HL-60/S4 treated with retinoic acid at 250 ng/mL for 4 days and 3 days (cell line): Measurements from ENCODE around the gene EIF4EBP3.

Experiments
- in situ Hi-C: fragments of 300-500 bp; cut with MboI; formaldehyde crosslinking; loops from 2 replicates; pipeline ENCODE4 v1.7.0; 2022; ENCODE audit warnings: low sequenced_read_pairs

The EIF4EBP3 gene

DNA sequence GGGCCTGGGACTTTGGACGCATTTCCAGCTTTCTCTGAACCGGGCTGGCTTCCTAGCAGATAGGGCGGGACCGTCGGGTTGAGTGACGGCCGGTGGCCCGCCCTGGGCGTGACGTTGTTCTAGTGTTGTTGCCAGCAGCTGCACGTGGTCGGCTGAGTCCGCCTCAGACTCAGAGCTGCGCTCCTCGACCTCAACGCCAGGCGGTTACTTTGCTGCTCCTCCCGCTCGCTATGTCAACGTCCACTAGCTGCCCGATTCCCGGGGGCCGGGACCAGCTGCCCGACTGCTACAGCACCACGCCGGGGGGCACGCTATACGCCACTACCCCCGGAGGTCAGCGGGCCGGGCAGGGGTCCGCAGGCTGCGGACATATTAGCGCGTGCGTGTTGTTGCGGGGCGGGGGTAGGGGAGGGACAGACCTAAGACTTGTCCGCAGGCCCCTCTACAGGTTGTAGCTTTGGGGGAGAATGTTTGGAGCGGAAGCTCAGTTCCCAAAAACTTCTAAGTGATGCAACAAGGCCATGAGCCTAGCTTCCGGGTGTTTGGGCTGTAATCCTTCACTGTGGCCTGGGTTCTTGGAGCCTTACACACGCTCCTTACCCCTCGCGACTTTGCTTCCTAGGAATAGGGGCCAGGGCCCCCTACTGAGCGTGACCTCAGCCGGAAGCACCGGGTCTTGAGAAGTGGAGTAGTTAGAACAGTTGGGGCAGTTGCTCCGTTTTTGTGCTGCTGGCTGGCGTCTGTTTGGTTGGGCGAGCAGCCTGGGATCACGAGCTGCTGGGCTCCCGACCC, at the start of gene EIF4EBP3:
TSS of gene EIF4EBP3 (plus strand) at position 155 of the 792 bp plus-strand sequence. CDS start at position 231, 76 bp downstream.
- in situ Hi-C loops, result no loop called here

DNA sequence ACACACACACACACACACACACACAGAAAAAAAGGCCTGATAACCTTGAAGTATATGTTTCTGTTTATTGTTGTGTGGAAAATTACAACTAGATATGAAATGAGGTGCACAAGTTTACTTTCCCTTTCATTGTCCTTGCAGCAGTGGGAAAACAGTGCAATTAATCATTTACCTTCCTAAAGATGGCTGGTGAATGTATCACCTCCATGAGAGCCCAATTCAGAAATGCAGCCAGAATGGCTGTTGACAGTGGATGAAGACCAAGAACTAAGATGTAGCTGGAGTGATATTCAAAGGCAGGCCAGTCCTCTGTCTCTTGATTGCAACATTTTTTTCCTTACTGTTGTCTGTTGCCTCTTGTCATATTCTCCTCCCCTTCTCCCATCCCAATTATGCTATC, 49.6 kb upstream of the EIF4EBP3 start:
- in situ Hi-C loops, result no loop called here

DNA sequence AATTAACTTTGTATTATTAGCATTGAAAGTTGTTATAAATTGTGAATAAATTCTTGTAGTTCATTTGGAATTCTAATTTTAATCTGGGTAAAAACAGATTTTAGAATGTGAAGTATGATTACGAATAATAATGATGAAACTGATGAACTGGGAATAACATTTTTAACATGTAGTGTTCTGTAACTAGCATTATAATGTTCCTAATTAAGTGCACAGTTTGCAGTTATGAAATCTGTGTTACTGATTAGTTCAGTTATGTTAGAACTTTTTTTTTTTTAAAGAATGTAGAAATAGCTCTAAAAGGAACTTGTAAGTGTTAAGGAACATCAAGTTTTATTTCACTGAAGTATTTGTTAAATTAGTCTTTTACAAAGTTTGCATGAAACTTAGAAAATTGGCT, 48.9 kb upstream of the EIF4EBP3 start:
- in situ Hi-C loops, result no loop called here

DNA sequence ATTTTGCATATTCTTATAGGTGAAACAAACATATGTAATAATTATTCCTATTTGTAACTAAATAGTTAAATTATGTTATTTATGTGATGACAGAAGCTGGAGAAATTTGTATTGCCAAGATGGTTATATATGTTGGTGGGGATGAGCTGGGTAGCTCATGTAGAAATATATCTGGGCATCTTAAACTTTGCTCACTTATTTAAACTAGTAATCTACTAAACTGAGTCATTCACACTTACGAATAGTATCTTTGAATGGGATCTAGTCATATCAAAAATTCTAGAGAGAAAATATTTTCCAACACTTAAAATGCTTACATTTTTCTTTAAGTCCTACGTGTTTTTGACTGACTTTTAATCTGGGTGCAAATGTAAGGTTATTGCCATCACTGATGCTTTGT, 44.6 kb upstream of the EIF4EBP3 start:
- in situ Hi-C loops, result no loop called here

DNA sequence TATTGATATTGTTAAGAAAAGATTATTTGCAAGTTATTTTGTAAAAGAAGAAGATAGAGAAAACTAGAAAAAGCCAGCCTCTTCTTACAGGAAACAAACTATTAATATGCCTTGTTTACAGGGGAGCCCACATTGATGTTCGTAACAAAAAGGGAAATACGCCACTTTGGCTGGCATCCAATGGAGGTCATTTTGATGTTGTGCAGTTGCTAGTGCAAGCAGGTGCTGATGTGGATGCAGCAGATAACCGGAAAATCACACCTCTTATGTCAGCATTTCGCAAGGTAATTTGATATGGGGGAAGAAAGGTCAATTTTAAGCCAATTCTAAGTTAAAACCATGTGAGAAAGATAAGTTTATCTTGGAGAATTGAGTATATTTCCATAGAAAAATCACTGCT, 37.6 kb upstream of the EIF4EBP3 start:
- in situ Hi-C loops, result no loop called here

DNA sequence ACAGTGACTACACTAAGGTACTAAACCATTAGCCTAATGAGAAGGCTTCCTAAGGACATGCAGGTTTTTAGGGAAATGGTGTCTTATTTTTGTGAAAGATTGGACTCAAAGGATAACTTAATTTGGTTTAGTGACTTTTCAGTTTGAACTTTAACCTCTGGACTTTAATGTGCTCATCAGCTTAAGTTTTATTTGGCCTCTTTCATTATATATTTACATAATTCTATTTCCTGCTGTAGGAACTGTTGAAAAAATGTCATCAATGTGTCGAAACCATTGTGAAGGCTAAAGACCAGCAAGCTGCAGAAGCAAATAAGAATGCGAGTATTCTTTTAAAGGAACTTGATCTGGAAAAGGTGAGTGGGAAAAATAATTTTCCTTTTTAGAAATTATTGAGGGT, 34.3 kb upstream of the EIF4EBP3 start:
- in situ Hi-C loops, result no loop called here

DNA sequence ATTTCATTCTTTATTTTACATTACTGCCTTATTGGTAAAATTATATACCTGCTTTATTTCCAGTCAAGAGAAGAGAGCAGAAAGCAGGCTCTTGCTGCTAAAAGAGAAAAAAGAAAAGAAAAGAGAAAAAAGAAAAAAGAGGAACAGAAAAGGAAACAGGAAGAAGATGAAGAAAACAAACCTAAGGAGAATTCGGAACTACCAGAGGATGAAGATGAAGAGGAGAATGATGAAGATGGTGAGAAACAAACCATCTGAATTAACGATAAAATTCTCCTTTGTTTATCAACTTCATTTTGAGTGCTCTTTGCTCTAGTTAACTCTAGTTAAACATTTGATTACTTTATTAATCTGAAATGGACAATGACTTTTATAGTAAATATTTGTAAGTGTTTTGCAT, 23.5 kb upstream of the EIF4EBP3 start:
- in situ Hi-C loops, result no loop called here

DNA sequence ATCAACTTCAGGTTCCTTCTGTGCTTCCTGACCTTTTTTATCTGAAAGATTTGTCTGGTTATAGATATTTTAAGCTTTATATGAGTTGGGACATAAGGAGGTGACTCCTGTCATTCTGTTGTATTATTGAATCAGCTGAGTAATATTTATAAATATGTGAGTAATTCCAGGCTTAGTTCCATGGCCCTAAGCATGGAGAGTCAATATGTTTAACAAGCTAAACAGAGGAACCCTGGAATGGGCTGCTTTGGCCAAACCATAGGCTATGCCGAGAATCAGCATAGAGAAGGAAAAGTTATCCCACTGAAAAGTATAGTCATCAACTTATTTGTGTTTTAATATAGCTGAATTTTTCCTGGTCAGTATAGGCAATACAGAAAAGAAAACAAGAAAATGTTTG, 7.2 kb upstream of the EIF4EBP3 start:
- in situ Hi-C loops, result no loop called here

DNA sequence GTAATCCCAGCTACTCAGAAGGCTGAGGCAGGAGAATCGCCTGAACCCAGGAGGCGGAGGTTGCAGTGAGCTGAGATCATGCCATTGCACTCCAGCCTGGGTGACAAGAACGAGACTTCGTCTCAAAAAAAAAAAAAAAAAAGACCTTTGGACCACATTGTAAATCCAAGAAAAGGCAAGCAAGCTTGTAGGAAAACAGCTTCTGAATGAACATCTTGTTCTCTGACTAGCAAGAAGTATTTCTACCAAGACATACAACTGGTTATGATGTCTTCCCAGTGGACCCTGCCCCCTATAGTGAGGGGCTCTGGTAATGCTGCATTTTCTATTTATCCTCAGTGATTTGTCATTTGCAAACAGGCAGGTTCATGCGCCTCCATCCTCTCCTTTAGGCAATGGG, 4.5 kb upstream of the EIF4EBP3 start:
- in situ Hi-C loops, result no loop called here

DNA sequence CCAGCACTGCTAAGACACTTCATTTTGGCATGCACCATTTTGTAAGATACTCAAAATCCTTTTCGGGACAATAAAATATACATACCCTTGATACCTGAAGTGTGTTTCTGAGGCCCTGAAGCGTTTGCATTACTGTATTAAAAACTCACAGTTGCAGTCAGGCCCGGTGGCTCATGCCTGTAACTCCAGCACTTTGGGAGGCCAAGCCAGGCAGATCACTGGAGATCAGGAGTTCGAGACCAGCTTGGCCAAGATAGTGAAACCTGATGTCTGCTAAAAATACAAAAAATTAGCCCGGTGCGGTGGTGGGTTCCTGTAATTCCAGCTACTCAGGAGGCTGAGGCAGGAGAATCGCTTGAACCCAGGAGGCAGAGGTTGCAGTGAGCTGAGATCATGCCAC, 2.5 kb upstream of the EIF4EBP3 start:
- in situ Hi-C loops, result no loop called here

DNA sequence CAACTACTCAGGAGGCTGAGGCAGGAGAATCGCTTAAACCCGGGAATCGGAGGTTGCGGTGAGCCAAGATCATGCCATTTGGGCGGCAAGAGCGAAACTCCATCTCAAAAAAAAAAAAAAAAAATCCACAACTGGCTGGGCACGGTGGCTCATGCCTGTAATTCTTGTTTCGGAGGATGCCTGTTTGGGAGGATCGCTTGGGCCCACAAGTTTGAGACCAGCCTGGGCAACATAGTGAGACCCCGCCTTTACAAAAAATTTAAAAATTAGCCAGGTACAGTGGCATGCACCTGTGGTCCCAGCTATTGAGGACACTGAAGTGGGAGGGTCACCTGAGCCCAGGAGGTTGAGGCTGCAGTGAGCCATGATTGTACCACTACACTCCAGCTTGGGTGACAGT, 1.9 kb upstream of the EIF4EBP3 start:
- in situ Hi-C loops, result no loop called here

DNA sequence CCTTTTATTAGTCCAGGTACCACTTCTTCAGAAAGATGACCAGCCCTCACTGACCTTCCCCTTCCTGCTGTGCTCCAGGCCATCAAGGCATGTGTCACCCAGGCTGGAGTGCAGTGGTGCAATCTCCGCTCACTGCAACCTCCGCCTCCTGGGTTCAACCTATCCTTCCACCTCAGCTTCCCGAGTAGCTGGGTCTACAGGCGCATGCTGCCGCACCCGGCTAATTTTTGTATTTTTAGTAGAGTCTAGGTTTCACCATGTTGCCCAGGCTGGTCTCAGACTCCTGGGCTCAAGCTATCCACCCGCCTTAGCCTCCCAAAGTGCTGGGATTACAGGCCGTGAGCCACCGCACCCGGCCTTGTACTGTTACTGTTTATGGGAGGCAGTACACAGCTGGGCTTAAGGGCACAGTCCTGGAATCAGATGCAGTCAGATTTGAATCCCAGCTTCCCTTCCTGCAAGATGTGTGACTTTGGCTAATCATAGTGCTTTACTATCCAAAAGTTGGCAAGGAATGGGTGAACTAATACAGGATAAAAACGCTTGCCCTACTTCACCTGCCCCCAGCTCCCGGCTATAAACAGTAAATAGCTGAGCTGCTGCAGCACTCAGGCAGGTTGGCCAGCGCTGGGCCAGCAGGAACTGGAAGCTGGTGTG, 483 bp upstream of the EIF4EBP3 start:
- in situ Hi-C loops, result no loop called here

DNA sequence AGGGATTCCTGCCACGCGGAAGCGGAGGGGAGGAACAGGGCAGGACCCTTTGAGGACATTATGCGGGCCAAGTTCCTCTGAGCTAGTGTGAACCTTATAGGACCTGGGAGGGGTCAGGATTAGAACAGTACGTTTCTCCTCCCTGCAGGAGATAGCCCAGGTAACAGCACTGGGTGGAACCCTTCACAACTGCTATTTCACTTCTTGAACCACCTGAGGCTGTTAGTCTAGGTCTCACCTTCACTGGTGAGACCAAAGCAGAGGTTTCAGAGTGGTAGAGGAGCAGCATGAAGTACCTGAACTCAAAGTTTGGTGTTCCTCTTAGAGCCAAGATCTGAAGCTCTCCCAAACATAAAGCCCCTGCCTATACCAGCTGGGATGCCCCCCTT, 832 bp downstream of the EIF4EBP3 start:
- in situ Hi-C loops, result no loop called here

DNA sequence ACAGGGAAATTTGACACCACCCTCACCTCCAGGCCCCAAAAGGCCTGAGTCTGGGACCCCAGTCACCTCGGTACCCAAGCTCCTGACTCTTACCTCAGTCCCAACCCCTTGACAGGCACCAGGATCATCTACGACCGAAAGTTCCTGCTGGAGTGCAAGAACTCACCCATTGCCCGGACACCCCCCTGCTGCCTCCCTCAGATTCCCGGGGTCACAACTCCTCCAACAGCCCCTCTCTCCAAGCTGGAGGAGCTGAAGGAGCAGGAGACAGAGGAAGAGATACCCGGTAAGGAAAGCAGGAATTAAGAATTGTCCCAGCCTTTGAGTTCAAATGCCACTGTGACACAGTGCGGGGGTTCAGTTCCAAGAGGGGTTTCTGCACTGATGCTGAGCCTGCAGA, 1.3 kb downstream of the EIF4EBP3 start:
- in situ Hi-C loops, result no loop called here

DNA sequence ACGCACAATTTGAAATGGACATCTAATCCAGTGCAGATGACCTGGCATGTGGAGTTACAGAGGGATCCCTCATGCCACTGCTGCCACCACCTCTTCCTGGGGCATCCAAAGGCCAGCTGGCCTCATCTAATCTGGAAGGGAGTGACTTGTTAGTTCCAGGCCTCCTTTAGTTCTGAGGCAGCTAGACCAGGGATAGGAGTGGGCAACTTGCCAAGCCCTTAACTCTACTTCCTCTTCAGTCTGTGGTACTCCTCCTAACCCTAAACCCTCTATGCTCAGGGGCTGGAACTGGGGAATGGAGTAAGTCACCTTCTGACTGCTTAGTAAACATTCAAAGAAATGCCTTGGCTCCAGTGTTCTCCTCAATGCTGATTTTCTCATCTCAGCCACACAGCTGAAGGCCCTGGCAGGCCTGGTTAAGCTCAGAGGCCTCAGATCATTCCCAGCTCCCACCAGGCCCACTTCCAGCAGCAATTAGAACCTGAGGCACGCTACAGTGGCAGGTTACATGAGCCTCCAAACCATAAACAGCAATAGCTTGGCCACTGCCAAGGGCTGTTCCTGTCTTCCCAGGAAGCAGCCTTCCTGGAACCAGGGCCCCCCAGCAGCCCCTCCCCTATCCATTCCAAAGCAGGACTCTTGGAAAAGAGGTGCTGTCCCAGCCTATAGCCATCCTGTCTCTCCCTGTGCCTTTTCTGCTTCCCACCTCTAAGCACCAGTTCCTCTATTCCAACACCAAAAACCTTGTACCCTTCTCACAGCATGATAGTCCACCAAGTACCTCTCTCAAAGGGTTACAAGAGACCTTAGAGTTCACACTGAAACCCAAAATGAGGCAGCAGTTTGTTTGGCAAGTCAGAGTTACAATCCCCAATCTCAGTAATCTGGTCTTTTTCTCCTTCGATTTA, 2.0 kb downstream of the EIF4EBP3 start:
- in situ Hi-C loops, result no loop called here

DNA sequence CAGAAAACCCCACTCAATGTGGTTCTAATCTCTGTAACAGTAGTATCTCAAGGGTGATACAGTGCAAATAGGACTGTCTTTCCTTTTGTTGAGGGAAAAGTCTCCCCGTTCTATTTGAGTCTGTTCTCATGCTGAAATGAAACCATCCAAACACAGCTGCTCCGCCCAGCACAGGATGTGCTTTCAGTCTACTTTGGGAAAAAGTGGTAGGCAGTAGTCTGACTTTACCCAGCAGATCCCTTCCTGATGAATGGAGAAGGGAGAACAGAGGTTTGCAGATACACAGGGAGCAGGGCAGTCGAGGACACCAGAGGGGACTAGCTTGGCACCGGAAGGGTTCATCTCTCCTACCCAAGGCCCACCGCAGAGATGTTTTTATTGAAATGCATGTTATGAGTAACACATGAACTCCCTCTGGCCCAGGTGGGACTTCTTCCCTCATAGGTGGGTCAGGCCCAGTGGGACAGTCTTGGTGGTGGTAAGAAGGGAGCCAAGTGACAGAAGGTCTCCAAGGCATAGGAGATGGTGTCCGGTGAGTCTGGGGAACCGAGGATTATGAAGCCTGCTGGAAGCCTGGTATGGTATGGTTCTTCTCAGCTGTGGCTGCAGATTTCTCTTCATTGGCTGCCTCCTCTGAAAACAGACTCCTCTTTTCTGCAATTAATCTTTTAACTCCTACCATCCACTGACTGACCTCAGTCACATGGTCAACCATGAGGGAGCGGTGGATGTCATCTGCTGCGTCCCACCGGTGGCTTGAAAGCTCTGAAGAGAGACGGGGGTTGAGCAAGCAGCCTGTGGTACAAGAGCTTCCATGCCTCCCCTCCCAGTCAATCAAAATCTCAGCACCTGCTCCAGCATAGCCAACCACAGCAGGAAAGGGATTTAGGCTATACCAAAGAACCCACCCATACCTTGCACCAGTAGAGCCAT, 3.0 kb downstream of the EIF4EBP3 start:
- in situ Hi-C loops, result no loop called here

DNA sequence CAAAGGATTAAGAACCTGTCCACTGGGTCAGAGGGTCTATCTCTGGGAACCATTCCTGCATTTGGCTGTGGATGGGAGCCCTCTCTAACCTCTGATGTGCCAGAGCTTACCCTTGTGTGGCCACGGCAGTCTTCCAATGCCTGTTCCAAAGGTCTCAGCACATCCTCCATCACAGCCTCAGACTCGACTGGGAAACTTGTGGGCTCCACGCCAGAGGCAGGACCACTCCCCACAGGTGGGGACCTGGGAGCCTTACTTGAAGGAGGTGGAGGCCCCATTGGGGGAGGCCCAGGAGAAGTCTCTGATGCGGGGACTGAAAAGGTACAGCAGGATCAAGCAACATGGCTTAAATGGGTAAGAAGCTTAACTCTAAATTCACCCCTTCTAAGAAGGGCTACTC, 4.4 kb downstream of the EIF4EBP3 start:
- in situ Hi-C loops, result no loop called here

DNA sequence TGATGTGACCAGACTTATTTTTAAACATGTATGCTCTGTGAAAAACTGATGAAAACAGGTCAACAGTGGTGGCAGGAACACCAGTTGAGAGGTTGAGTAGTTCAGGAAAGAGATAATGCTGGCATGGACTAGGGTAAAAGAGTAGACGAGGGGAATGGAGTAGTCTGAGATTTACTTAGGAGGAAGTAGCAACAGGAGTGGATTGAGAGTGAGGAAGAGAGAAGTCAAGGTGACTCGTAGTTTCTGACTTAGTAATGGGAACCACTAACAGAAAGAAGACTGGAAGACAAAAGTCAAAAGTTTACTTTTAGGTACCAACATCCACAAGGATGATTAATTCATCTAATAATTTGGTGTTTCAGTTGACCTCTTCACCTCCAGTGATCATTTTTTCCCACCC, 6.2 kb downstream of the EIF4EBP3 start:
- in situ Hi-C loops, result no loop called here

DNA sequence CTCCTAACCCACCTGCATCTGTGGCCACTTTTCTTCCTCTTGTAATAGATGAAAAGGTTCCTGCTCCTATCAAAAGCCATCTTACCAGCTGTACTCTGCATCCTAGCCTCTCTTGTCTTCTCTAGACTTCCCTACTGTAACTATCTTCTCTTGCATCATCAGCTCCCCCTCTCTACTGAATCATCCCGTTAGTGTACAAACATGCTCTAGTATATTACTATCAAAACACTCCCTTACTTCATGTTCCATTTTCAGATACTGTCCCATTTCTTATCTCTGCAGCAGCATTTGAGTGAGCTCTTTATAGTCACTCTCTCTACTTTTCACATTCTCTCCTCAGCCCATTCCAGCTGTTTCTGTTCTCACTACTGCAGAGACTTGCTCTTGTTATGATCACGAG, 7.0 kb downstream of the EIF4EBP3 start:
- in situ Hi-C loops, result no loop called here

DNA sequence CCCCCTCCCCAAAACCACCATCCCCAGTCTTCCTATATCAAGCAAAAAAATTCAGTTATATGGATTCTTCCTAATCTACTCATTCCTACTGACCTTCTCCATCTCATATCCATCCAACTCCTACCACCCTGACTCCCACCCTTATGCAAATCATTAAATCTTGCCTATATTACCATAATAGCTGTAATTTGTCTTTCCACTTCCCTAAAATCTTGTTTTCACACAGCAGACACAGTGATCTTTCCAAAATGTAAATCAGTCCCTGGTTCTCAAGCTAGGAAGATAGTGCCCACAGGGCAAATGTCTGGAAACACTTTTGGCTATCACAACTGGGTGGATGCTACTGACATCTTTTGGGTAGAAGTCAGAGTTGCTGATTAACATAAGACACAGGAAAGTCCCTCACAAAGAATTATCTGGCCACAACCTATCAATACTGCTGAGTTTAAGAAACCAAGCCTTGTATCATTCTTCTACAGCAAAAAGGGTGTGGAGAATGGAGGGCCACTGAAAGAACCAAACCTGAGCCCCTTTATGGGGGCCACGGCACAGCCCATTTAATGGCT, 8.4 kb downstream of the EIF4EBP3 start:
- in situ Hi-C loops, result no loop called here
